ENCODE results near the gene DAPK2.

DAPK2 gene

DNA sequence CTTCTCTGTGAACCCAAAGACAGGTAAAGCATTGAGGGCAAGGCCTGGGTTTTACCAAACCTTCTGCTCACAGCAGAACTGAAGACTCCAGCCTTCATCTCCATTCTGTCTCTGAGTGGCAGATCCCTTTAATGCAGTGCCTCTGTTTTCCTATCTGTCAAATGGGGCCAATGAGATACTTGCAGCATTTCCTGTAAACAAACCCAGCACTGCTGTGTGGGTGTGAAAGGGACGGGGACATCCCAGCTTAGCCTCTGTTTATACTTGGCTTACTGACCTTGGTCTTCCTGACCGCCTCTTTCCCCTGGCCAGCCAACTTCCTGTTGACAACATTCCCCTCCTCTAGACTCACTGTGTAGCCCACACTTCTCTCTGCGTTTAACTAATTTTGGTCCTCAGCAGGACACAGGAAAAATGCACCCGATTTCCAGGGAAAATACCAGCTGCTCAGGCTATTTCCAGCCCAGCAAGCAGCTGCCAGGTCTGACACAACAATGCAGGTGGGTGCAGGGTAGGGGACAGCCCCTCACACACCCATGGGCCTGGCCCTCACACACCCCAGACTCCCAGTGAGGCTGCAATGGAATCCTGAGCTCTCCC is 106.7 kb downstream of the DAPK2 start:
- no peak for DNase-seq

DNA sequence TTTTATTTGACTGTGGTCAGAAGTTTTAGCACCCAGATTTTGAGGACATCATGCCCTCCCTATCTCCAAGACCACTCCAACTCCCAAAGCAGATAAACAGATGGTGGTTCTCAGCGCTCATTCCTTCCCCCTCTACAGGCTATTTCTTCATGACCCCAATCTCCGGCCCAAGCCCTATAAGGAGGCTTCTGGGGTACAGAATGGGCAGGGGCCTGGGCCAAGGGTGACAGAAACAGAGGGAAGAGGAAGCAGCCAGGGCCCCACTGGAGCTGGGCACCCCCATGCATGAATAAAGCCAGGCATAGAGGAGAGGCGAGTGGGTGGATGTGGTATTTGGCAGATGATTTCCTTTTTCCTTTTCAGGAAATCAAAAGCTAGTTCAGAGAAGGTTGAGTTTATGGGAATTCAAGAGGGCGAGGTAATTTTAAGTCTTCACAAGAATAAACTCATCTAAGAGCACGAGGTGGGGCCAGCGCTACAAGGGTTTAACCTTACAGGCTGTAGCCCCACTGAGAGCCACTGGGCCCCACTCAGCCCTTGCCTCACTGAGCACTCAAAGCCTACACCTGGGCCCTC is 107.7 kb downstream of the DAPK2 start:
- no peak for DNase-seq

DNA sequence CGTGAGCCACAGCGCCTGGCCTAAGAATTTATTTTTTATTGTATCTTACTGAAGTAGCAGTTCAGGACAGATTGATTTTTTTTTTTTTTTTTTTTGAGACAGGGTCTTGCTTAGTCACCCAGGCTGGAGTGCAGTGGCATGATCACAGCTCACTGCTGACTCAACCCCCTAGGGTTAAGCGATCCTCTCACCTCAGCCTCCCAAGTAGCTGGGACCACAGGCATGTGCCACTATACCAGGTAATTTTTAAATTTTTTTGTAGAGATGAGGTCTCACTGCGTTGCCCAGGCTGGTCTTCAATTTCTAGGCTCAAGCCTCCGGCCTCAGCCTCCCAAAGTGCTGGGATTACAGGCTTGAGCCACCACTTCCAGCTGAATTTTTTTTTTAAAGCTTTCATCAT is 112.8 kb downstream of the DAPK2 start:
- no peak for DNase-seq

DNA sequence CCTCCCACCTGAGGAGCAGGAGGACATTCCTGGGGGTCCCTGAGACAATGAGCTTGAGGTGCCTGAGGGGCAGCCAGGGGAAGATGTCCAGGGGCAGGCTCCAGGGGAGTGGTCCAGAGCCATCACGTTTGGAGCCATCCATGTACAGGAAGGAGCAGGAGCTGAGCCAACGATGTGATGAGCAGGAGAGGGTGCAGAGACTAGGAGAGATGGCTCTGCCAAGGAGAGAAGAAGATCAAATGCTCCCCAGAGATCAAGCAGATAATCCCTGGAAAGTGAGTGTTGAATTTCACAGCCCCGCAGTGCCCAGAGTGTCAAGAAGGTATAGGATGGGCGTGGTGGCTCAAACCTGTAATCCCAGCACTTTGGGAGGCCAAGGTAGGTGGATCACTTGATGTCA is 114.7 kb downstream of the DAPK2 start:
- no peak for DNase-seq

DNA sequence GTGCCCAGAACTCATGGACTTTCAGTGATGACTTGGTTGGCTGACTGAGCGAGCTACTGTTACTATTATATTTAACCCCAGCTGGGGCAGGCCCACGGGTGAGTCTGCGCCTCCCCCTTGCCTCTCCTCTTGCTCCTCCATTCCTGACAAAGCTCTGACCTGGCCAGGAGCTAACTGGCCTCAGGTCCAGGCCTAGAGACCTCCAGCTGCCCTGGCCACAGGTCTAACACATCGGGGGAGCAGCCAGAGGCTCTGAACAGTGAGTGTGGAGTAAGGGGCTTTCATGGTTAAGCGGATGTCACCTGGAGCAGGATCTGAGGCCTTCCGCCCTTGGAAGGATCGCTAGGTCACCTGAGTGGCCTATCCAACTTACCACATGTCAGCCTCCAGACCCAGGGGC is 116.3 kb downstream of the DAPK2 start:
- no peak for DNase-seq

DNA sequence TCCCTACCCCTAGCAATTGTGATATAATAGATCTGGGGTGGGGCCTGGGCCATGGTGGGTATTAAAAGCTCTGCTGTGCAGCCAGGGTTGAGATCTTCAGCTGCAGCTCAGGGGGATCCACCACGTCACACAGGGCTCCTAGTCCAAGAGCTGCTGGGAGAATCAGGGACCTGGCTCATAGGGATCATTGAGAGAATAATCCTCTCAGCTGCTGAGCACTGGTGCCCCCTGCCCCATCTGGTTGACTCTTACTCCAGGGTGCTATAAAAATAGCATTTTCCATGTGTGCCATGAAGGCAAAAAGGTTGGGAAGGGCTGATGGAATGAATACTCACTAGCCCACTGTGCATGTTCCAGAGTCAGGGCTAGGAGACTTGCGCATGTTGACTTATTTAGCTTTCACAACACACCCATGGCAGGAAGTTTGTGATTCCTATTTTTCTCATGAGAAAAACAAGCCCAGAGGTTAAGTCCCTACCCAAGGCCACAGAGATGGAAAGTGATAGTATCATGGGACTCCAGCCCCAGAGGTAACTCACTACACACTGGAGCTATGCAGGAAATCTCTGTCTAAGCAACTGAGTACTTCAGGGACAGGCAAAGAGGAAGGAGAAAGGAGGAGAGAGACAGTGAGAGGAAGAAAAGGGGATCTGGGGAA is 118.0 kb downstream of the DAPK2 start:
- DNase-seq, result no peak

DNA sequence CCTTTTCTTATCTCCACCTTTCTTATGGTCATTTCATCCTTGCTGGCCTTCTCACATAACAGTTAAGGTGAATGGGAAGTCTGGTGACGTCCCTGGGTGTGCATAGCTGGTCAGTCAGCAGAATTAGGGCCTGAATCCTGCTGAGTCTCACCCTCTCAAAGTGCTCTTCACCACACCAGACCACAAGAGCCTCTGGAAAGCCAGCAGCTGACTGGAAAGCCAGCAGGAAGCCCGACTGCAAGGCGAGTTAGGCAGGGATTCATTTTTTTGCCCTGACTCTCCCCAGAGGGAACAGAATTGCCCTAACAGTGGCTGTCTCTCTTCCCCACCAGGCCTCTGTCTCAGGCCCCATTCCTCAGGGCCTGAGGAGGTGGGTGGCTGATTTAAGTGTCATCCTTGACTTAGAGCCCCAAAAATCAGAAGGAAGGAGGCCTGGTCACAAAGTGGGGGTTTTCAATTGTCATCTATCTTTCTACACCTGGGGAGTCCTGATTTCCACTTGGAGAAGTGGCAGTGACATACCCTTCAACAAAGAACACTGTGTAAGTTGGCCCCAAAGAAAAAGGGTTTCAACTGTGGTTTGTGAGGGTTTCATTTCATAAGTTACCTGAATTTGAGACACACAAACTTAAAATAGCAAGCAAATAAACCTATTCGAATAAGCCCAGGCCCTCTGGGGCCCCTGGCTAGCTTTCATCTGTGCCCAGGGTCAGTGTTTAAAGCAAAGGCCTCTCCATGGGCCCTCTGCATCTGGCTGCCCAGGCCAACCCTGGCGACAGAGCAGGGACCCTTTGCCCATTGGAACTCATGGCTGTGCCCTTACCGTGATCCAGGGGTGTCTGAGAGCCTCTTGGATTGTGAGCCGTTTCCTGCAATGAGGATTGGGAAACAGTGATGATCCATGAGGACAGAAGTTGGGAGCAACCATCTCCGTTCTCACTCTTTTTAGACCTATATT is 122.0 kb downstream of the DAPK2 start:
- DNase-seq, result no peak

DNA sequence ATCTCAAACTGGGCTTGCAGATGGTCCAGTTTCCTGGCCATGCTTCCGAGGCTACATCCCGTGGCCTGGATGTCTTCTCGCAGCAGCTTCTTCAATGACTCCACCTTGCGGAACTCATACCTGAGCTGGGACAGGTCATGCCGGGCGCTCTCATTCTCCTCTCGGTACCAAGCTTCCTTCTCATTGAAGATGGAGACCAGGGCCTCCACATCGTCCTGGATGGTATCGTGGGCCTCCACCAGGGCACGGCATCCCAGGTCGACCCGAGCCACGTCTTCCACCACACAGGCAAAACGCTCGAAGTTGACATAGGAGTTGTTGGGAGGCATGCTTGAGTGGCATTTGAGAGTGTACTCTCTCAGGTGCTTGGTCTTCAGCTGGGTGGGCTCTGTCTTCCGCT is 123.4 kb downstream of the DAPK2 start:
- no peak for DNase-seq

DNA sequence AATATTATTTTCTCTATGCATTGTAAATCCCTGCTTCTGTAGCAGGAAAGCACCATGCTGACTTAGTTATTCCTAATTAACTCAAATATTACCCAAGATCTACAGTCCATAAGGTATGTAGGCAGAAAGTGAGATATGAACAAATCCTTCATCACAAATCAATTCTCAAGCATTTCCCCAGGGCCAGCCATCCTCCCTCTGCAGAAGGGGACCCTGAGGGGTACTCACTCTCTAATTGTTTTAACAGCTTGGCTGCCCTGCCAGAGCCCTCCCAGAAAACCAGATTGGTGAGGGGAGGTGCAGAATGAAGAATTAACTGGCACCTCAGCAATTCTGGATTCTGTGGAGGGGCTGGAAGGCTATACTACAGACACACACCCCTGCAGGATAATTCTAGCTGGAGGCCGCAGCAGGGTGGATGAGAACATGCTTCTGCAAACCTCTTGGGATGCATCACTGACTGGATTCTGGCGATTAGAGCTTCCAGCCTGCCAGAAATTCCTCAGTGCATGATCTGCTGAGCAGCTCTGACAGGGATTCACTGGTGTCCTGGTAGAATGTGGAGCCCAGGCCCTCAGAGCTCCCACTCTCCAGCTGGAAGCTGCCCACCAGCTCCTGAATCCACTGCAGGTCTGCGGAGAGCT is 123.9 kb downstream of the DAPK2 start:
- DNase-seq, result no peak

DNA sequence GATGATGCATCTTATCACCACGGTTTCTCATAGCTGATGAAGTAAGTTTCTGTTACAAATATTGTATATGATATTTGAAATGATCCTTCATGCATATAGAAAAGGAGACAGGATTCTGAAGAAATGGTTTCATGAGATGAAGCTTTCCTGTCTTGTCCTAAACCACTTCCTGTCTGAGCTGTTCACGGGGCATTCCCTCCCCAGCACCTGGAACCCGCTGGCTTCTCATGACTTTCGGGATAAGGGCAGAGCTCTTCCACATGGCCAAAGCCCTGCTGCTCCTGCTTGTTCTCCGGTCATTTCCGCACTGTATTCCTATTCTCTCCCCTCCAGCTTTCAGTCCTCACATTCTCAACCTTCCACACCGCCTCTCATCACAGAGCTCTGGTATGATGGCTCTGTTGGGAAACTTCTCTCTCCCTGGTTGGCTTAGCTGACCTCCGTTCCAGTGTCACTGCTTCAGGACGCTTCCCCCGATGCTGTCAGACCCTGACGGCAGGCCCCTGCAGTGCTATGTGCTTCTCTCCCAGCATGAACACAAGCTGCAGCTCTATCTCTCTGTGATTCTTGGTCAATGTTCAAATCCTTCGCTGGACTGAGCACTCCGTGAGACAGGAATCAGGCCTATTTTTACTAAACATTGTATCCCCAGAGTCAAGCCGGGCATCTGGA is 125.6 kb downstream of the DAPK2 start:
- no peak for DNase-seq

DNA sequence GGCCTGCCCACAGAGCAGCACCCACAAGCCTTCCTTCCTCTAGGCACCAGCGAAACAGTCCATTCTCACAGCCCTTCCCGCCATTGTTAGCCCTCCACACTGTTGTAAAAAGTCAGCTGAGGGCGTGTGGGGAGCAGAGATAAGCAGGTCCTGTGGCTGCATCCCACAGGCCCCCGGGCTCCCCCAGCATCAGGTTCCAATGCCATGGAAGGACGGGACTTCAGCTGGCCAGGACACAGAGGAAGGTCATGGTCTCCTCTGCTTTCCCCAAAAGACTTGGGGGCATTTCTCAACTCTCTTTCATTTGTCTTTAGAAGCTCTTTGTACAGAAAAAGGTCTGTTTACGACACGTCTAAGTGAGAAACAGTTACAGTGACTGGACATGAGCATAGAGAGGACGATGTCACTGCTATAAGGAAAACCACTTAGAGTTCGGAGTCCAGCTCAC is 127.4 kb downstream of the DAPK2 start:
- DNase-seq, result no peak

DNA sequence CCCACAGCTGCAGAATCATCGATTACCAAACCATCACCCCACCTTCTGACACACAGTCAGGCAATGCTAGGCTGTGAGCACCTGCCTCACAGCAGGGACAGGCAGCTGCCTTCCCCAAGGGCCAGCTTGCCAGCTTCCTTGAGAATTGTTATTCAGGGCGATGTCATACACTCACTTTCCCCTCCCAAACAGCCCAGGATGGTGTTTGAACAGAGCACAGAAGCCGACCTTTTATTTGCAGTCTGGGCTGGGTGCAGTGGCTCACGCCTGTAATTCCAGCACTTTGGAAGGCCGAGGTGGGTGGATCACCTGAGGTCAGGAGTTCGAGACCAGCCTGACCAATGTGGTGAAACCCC is 128.0 kb downstream of the DAPK2 start:
- no peak for DNase-seq

DNA sequence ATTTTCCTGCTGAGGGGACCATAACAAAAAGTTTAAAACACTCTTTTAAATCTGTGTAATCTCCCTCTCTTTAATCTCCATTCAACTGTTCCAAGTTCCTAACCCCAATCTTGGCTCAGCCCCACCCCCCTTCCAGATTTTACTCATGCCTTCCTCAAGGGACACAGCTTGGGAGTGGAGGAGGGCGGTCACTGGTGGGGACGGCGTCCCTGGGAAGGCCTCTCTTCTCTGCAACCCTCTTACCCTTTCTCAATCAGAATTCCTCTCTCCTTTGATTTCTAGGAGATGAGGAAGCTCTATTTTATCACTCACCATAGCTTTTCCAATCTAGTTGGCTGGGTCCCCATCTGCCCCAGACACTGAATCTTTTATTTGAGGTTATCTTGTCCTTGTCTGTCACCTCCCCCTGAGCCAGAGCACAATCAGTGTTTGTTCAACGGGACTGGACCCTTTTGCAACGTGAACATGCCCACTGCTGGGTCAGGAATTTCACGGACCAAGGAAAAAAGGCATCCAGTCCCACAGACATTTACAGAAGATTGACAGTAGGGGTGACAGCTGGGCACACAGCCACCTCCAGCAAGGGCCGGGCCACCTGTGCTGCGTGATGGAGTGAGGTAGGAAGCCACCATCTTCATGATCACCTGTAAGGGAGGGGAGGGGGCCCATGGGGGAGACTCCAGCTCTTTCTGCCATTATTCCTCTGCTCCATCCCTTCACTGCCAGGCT is 128.5 kb downstream of the DAPK2 start:
- DNase-seq, result no peak

DNA sequence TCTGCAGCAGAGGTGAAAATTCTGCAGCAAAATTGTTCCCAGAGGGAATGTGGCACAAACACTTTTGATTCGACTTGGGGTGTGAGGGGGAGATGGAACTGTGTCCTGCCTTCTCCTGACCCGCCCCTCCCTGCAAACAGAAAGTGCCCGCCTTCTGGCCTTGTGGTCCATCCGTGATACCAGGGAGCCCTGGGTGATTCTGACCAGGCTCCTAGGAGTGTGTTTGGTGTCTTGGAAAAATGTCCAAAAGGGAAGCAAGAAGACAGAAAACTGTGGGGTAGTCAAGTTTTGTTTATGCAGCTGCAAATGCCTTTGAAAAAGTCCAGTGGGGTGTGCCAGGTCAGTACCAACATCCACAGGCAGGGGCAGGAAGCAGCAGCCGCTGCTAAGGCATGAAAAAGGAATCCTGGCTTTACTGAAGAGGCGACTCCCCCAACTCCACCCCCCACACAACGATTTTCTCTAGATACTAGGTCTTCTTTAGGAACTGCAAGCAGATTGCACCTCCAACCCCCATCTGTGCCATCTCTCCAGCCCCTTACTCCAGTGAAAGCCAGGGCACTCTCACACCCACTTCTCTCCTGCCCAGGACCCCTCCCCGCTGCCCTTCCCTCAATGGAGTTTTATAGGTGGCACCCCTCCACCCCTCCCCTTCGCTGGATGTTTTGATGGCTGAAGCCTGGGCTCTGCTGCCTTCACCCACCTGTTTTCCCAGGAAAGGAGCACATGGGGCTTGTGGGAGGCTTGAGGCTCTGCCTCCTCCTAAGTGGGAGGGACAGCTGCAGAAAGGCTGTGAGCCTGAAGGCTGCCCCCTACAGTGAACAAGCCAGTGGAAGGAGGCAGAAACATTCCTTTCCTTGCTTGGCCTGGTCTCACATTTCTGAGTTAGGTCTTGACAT is 130.2 kb downstream of the DAPK2 start:
- no peak for DNase-seq

DNA sequence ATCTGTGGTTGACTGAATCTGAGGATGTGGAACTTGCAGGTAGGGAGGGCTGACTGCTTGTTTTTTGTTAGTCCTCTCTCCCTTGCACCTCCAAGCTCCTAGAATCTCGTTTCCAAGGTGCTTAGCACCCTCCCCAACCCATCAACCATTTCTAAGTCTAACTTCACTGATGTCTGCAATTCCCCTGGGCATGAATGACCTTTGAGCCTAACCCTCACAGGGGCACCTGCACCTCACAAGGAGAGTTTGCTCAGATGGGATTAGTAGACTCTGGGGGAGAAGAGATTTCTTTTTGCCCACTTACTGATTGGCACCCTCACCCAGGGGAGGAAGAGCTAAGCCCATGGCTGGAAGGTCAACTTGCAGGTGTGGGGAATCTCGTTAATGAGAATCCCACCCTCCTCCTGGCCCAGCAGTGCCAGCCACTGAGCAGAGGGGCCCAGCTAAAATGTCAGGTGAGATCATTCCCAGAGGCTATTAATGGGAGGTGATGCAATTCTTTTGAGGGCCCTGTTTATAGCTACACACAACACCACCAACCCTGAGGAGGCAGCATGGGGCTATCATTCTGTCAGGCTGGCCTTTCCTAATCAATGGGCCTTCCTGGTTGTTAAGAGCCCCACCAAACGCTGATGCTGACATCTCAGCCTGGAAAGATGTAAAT is 130.9 kb downstream of the DAPK2 start:
- DNase-seq, result no peak

DNA sequence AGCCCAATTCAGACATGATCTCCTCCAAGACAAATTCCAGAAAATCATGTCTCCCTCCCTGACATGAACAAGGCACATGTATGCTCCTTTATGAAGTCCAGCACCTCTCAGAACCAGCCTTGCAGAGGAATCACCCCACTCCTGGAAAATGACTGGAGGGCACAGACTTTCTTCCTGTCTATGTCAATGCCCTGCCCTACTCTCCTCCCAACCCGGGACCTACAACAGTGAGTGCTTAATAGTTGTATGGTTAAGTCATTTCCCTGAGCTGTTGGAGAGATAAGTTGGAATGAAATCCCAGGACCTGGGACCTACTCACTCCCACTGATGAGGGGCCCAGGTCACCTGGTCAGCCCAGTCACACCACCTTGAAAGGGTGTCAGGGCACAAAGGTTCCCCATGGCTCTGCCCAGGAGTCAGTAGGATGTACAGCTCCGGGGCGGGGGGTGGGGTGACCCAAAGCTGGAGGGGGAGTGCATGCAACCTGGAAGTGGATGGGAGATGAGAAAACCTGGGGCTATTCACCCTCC is 132.4 kb downstream of the DAPK2 start:
- DNase-seq, result no peak

DNA sequence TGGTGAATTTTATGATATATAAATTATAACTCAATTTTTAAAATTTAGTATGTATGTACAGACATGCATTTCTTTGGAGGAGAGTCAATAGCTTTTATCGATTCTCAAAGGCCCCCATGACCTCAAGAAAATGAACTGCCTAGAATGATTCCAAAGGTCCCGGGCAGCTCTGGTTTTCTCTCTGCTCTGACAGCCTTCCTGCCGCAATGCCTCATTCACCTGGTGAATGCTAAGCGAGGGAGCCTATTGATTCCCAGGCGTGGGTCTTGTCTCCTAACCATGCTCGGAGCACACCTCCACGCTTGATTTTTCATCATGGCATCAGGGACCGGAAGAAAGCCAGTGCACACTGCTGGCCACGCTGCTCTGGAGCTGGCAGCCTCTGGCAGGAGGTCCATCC is 132.9 kb downstream of the DAPK2 start:
- DNase-seq, result no peak

DNA sequence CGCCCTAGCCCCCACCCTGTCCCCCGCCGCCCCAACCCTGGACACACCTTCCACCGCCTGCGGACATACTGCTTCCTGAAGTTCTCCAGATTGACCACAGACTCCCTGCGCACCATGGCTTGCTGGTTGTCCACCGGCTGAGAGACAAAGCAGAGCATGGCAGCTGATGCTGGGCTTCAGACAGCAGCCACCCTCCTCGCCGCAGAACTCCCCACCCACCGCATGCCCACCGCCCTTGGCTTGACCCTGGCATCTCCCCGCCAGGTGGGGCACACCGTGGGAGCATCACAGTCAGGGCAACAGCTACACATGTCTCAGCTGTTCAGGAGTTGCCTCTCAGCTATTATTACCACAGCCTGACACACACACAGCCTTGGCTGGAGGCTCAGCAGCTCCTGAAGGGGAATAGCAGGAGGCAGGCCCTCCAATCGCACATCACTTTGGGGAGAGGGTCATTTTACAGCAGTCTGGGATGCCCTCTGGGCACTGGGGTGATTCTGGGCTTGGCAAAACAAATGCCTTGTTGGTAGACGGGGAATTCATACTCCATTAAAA is 134.1 kb downstream of the DAPK2 start:
- DNase-seq, result no peak

DNA sequence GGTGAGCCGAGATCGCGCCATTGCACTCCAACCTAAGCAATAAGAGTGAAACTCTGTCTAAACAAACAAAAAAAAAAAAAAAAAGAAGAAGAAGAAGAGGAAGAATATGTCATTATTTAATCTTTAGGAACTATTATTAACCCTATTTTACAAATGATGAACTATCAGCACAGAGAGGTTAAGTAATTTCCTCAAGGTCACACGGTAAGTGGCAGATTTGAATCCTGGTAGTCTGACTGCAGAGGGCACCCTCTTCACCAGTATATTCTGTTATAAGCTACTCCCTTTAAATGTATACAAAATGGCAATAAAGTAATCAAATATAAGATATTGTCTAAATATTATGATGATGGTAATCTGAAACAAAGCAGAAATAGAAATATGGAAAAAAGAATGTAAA is 135.1 kb downstream of the DAPK2 start:
- no peak for DNase-seq

Measured in NCI-H1417 treated with DMSO at 0.1 percent for 48 hours (cell line).